ENCODE measurements around the gene GTF3C1. TPM values are rescaled to one million over a fixed set of nuclear protein-coding genes. Genes with fewer than 3 reads are reported as not detected.

Gene GTF3C1
- total RNA-seq, 1 experiment from 2014 or later = 74.6 TPM

GRCh38 chr16:27568077-27568476, 18.4 kb upstream of the GTF3C1 start:
- no peak for DNase-seq (ENCODE audit: low read depth)

GRCh38 chr16:27566417-27566816, 16.7 kb upstream of the GTF3C1 start:
- no peak for DNase-seq (ENCODE audit: low read depth)

- DNase-seq (ENCODE audit: low read depth) = no peak
Measured at GRCh38 chr16:27564224-27564623, 14.5 kb upstream of the GTF3C1 start.

- no peak for DNase-seq (ENCODE audit: low read depth)
Measured at GRCh38 chr16:27561216-27561615, 11.5 kb upstream of the GTF3C1 start.

- no peak for DNase-seq (ENCODE audit: low read depth)
Measured at GRCh38 chr16:27558932-27559331, 9.2 kb upstream of the GTF3C1 start.

GRCh38 chr16:27558434-27558833, 8.7 kb upstream of the GTF3C1 start:
- DNase-seq (ENCODE audit: low read depth) = no peak

- DNase-seq (ENCODE audit: low read depth) = no peak
Measured at GRCh38 chr16:27556471-27556870, 6.8 kb upstream of the GTF3C1 start.

- peak; percentile 11 for DNase-seq (ENCODE audit: low read depth)
Measured at GRCh38 chr16:27551036-27551435, 1.3 kb upstream of the GTF3C1 start.

- no peak for DNase-seq (ENCODE audit: low read depth)
Measured at GRCh38 chr16:27550582-27550920, 838 bp upstream of the GTF3C1 start.

- no peak for DNase-seq (ENCODE audit: low read depth)
Measured at GRCh38 chr16:27549464-27549745, 308 bp downstream of the GTF3C1 start.

- no peak for DNase-seq (ENCODE audit: low read depth)
Measured at GRCh38 chr16:27547851-27548250, 1.9 kb downstream of the GTF3C1 start.

- peak; percentile 57 for DNase-seq (ENCODE audit: low read depth)
Measured at GRCh38 chr16:27547134-27547533, 2.6 kb downstream of the GTF3C1 start.

- DNase-seq (ENCODE audit: low read depth) = no peak
Measured at GRCh38 chr16:27544671-27545070, 5.0 kb downstream of the GTF3C1 start.

GRCh38 chr16:27543801-27544200, 5.9 kb downstream of the GTF3C1 start:
- DNase-seq (ENCODE audit: low read depth) = no peak

- no peak for DNase-seq (ENCODE audit: low read depth)
Measured at GRCh38 chr16:27539636-27540035, 10.1 kb downstream of the GTF3C1 start.

- DNase-seq (ENCODE audit: low read depth) = no peak
Measured at GRCh38 chr16:27539120-27539519, 10.6 kb downstream of the GTF3C1 start.

- no peak for DNase-seq (ENCODE audit: low read depth)
Measured at GRCh38 chr16:27538528-27538927, 11.2 kb downstream of the GTF3C1 start.

GRCh38 chr16:27534256-27534655, 15.5 kb downstream of the GTF3C1 start:
- DNase-seq (ENCODE audit: low read depth) = no peak

- no peak for DNase-seq (ENCODE audit: low read depth)
Measured at GRCh38 chr16:27531826-27532800, 17.6 kb downstream of the GTF3C1 start.

- no peak for DNase-seq (ENCODE audit: low read depth)
Measured at GRCh38 chr16:27531186-27531585, 18.5 kb downstream of the GTF3C1 start.

- DNase-seq (ENCODE audit: low read depth) = peak; percentile 91
Measured at GRCh38 chr16:27529962-27530361, 19.8 kb downstream of the GTF3C1 start.

GRCh38 chr16:27528294-27528693, 21.4 kb downstream of the GTF3C1 start:
- DNase-seq (ENCODE audit: low read depth) = no peak

GRCh38 chr16:27526180-27526579, 23.5 kb downstream of the GTF3C1 start:
- DNase-seq (ENCODE audit: low read depth) = no peak

GRCh38 chr16:27522173-27522707, 27.5 kb downstream of the GTF3C1 start:
- DNase-seq (ENCODE audit: low read depth) = no peak

All from M059J (cell line).